HG02981 (cell line): Measurements from ENCODE around the gene HYAL2.
"Not testable (repeated sequence)": the region's sequence is repeated elsewhere in the genome, so short reads cannot be mapped to it uniquely, and the experiment has no call there.

Source experiments
- ATAC-seq: cut with Tn5 transposase; IDR thresholded peaks from one replicate; pipeline ENCODE4 v1.9.1; 2021; ENCODE audit warnings: mild to moderate bottlenecking, moderate library complexity; ENCODE audit not compliant: unreplicated experiment

The HYAL2 gene

DNA sequence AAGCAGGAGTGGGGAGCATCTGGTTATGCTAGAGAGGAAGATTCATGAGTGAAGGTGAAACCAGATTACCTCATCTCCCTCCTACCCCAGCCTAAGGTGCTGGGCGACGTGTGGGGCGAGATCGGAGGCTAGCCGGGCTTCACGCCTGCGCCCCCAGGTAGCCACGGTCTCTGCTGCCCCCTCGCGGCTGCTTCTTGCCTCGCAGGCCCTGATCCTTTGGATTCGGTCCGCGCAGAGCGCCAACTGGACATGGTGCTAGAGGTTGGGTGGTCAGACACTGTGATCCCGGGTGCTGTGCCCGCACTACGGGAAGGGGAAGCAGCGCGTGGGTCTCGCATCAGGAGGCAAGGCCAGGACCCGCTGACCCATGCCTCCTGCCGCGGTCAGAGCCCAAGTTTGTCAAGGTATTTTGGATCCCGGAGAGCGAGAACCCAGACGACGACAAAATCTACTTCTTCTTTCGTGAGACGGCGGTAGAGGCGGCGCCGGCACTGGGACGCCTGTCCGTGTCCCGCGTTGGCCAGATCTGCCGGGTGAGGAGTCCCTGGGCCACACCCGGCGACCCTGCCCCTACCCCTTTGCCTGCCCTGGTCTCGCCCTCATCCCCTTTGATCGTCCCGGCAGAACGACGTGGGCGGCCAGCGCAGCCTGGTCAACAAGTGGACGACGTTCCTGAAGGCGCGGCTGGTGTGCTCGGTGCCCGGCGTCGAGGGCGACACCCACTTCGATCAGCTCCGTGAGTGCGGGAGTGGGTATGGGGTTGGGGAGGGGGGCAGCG, 49.4 kb downstream of the HYAL2 start:
- peak; percentile 72 for ATAC-seq

GRCh38 chr3:50272538-50272910, 50.0 kb downstream of the HYAL2 start:
- ATAC-seq, result not testable (repeated sequence)

DNA sequence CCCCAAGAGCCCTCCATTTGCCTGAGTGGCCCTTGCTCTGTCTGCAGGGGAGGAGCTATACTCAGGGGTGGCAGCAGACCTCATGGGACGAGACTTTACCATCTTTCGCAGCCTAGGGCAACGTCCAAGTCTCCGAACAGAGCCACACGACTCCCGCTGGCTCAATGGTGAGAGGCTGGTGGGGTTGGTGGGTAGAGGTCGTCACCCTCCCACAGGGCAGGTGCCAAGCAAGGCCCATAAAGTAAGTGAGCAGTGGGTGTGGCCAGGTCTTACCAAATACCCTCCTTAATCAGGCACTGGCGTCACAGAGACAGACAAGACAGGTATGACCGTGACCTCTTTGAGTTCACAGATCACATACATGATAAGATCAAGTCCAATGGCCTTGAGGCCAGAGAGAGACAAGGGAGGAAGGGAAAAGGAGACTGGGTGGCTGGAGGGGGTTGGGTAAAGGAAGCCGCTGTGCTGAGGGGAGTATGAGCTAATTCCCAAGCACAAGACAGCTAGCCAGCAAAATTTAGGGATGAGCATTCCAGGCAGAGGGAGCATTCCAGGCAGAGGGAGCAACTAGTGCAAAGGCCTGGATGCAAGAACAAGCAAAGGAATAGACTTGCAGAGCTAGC, 51.1 kb downstream of the HYAL2 start:
- ATAC-seq, result no peak

DNA sequence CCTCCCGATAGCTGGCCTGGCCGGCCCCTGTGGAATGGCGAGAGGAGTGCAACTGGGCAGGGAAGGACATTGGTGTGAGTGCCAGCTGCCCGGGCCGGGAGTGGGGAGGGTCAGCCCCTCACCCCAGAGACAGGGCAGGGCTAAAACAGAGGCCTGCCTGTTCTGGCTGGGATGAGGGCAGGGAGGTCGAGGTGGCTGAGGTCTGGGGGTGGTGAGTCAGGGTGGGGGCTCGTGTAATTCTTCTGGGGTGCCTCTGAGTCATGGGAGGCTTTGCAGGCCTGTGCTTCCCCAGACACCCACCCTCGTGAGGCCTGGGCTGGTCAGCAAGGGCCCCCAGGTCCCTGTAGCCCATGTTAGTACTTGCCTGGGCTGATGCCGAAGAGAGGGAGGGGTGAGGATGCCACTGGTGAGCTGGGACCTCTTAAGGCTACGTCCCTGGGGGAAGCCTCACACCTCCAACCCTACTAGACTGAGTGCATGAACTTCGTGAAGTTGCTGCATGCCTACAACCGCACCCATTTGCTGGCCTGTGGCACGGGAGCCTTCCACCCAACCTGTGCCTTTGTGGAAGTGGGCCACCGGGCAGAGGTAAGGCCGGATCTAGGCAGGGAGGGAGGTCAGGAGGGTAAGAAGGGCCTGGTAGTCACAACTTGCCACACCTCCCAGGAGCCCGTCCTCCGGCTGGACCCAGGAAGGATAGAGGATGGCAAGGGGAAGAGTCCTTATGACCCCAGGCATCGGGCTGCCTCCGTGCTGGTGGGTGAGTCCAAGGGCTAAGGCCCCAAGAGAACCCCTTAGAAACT, 51.9 kb downstream of the HYAL2 start:
- no peak for ATAC-seq

DNA sequence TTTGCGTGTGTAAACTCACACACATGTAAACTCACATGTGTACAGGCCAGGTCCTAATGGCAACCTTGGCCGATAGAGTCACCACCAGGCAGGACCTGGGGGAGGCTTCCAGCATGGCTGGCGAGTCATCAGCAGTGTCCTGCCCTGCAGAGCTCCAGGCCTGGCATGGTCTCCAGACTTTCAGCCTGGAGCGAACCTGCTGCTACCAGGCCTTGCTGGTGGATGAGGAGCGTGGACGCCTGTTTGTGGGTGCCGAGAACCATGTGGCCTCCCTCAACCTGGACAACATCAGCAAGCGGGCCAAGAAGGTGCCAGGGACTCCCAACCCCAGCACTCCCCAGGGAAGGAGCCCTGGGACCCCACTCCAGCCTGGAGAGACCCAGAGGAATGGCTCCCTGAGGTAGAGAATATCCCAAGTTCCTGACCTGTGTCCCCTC, 52.5 kb downstream of the HYAL2 start:
- no peak for ATAC-seq

DNA sequence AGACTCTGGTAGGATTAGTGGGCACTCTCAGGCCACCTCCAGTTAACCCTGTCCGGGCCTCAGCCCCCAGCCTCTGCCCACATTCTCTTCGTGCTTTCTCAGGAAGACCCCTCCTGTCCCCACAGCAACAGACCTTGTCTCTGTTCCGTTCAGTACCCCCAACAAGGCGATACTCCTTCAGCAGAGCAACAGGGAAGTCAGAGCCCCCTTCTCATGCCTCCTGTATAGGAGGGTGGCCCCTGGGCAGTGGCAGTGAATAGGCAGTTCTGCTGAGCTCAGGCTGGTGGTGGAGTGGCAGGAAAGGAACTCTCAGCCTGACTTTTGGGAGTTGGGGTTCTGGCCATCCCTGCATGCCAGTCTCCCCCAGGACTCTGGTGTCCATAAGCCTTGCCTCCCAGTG, 53.1 kb downstream of the HYAL2 start:
- ATAC-seq, result no peak

DNA sequence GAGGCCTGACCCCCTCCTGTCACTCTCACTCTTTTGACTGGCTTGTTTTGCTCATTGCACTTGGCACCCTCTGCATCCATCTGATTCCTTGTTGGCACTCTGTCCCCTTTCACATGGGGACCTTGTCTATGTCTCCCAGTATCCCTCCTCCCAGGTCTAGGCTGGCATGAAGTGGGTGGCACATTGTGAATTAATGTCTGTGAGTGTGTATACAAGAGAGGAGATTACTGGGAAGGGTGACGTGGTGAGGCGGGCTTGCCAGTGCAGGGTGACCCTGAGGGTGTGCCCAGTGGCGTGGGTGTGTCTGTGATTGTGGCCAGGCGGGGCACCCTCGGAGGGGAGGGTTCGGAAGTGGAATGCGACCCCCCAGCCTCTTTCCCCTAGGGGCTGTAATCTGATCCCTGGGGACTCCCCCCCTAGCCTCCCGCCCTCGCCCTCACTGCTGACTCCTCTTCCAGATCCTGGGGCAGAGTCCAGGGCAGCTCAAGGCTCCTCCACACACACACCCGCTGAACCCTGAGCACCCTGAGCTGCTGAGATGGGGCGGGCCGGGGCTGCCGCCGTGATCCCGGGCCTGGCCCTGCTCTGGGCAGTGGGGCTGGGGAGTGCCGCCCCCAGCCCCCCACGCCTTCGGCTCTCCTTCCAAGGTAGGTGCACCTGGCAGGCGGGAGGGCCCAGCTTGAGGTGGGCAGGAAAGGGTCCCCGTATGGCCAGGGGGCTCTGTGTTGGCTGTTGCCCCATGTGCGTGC, 53.7 kb downstream of the HYAL2 start, which contains the start of gene SEMA3B:
TSS of gene SEMA3B (plus strand) at position 445 of the 749 bp plus-strand sequence. CDS start at position 539, 94 bp downstream.
- no peak for ATAC-seq

- no peak for ATAC-seq
Observed at GRCh38 chr3:50268276-50268675, 54.3 kb downstream of the HYAL2 start.
